Right lobe of liver (tissue), 6 donors: Measurements from ENCODE around the gene ACOT7. TPM values are rescaled to one million over a fixed set of nuclear protein-coding genes. Genes with fewer than 3 reads are reported as not detected.

Experiments used
- ATAC-seq, 4 donors: fragments of 200-7000 bp; cut with Tn5 transposase; one replicate each; pipeline ENCODE4 v1.9.1; 2020; ENCODE audit warnings: mild to moderate bottlenecking in 4 of 4, moderate library complexity in 4 of 4
- DNase-seq, 3 donors: peaks; one replicate each; pipeline ENCODE4 v3.0.0-alpha.2; 2020
- H3K27ac ChIP-seq, 3 donors: fragments of 200-600 bp; one replicate each; pipeline ENCODE4 v1.8.0; 2022
- H3K27me3 ChIP-seq, 2 donors: fragments of 200-600 bp; one replicate each; pipeline ENCODE4 v1.8.0; 2022
- H3K36me3 ChIP-seq, 4 donors: fragments of 200-600 bp; sonication (generic) in 1 of 4; one replicate each; pipeline versions ENCODE4 v1.5.1 to v1.8.0; 2017 to 2022; ENCODE audit warnings: control low read depth in 1 of 4
- H3K4me1 ChIP-seq, 4 donors: fragments of 200-600 bp; sonication (generic) in 1 of 4; one replicate each; pipeline versions ENCODE4 v1.5.1 to v1.8.0; 2017 to 2022; ENCODE audit warnings: control low read depth in 1 of 4
- H3K4me3 ChIP-seq, 3 donors: fragments of 200-600 bp; one replicate each; pipeline ENCODE4 v1.8.0; 2022
- H3K9me3 ChIP-seq, 4 donors: fragments of 200-600 bp; sonication (generic) in 1 of 4; one replicate each; pipeline versions ENCODE4 v1.5.1 to v1.8.0; 2017 to 2022; ENCODE audit warnings: control low read depth in 1 of 4
- POLR2A ChIP-seq: fragments of 450-650 bp; IDR thresholded peaks from one replicate; pipeline ENCODE4 v1.6.1; 2017; ENCODE audit warnings: antibody characterized with exemption, mild to moderate bottlenecking
- WGBS: methylation state at CpG from one replicate; pipeline ENCODE4 v1.1.6; 2018; ENCODE audit warnings: low coverage, low lambda C conversion rate; ENCODE audit not compliant: insufficient coverage; ENCODE audit errors: missing lambda C conversion rate; 5-methylcytosine and 5-hydroxymethylcytosine counted together
- intact Hi-C, 2 donors: fragments of 100-400 bp; cut with DNase I; formaldehyde crosslinking; loops; one replicate each; pipeline versions ENCODE4 v1.11.2 to v1.14.1; 2022
- total RNA-seq, 6 experiments: library from RNA; depleted of rRNA in 2 of 6; stranded (reverse); fragments of >200 nt in 2 of 6; fragmentation: NEBNext Ultra II Directional in 3 of 6; extraction: Animal tissue kit (Norgen Biotek cat#: 25700) in 3 of 6; gene quantifications; one replicate each; pipeline versions ENCODE4 v1.1.0 to v1.2.4, GENCODE V29; 2016 to 2023
- TF ChIP-seq, protein P1 (sequence below), 4 donors: fragments of 200-600 bp in 3 of 4; fragments of 450-650 bp in 1 of 4; IDR thresholded peaks; one replicate each; pipeline versions ENCODE4 v1.5.1 to v1.8.0; 2016 to 2022; ENCODE audit warnings: antibody characterized with exemption in 4 of 4, mild to moderate bottlenecking in 2 of 4
- donor health status: DM: no; HTN: yes; CAD: no.
- donor health status: DM: no; HTN: no; CAD: no.
- donor health status: DM: no; HTN: no; CAD: no.
- donor health status: DM: no; HTN: yes; CAD: no.
- donor health status: DM: no; HTN: yes; CAD: no.

Gene ACOT7
- total RNA-seq, 6 experiments from 2014 or later: 10.8 to 19.7 (median 14.1) TPM

- WGBS: 93% methylated on average over 3 of the region's 8 CpGs
- no peak for TF ChIP-seq POLR2A
- TF ChIP-seq, protein P1, sequence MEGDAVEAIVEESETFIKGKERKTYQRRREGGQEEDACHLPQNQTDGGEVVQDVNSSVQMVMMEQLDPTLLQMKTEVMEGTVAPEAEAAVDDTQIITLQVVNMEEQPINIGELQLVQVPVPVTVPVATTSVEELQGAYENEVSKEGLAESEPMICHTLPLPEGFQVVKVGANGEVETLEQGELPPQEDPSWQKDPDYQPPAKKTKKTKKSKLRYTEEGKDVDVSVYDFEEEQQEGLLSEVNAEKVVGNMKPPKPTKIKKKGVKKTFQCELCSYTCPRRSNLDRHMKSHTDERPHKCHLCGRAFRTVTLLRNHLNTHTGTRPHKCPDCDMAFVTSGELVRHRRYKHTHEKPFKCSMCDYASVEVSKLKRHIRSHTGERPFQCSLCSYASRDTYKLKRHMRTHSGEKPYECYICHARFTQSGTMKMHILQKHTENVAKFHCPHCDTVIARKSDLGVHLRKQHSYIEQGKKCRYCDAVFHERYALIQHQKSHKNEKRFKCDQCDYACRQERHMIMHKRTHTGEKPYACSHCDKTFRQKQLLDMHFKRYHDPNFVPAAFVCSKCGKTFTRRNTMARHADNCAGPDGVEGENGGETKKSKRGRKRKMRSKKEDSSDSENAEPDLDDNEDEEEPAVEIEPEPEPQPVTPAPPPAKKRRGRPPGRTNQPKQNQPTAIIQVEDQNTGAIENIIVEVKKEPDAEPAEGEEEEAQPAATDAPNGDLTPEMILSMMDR (IDR thresholded peaks at IDR 0.05): no peak
- no peaks in the 10 kb centered on the region for H3K36me3 ChIP-seq
- no peak for ATAC-seq
- H3K4me3 ChIP-seq: no peak overlapping the region
- intact Hi-C loops: no loop called here
- no peaks in the 10 kb centered on the region for H3K9me3 ChIP-seq
- H3K27ac ChIP-seq: no peak overlapping the region
- no peaks in the 10 kb centered on the region for H3K4me1 ChIP-seq
- DNase-seq: no peak
- H3K27me3 ChIP-seq: no peaks in the 10 kb centered on the region
These were observed 123.2 kb downstream of the ACOT7 start for GRCh38 chr1:6270401-6270800.

- intact Hi-C loops: no loop called here
- WGBS: 94% methylated on average over 10 of the region's 22 CpGs
- no peaks in the 10 kb centered on the region for H3K27me3 ChIP-seq
- no peaks in the 10 kb centered on the region for H3K4me1 ChIP-seq
- no peaks in the 10 kb centered on the region for H3K9me3 ChIP-seq
- H3K36me3 ChIP-seq: no peaks in the 10 kb centered on the region
- no peak for DNase-seq
- H3K4me3 ChIP-seq: no peak overlapping the region
- H3K27ac ChIP-seq: no peak overlapping the region
- no peak for ATAC-seq
- TF ChIP-seq, protein P1 (IDR thresholded peaks at IDR 0.05): no peak
- TF ChIP-seq POLR2A: no peak
These were observed 123.7 kb downstream of the ACOT7 start for GRCh38 chr1:6269720-6270400.

- WGBS: 90% methylated on average over 10 of the region's 14 CpGs
- ATAC-seq (no peak), DNase-seq (no peak)
- Histone ChIP-seq H3K27ac (no peak overlapping the region), H3K4me1 (no peaks in the 10 kb centered on the region), H3K4me3 (no peak overlapping the region), H3K9me3 (no peaks in the 10 kb centered on the region), H3K27me3 (no peaks in the 10 kb centered on the region), H3K36me3 (no peaks in the 10 kb centered on the region)
- TF ChIP-seq POLR2A: no peak
- TF ChIP-seq, protein P1 (IDR thresholded peaks at IDR 0.05): no peak
- intact Hi-C loops: no loop called here
These were observed 124.3 kb downstream of the ACOT7 start for GRCh38 chr1:6269296-6269695.

GRCh38 chr1:6268415-6268814 is 125.2 kb downstream of the ACOT7 start:
- WGBS: 69% methylated on average over 3 of the region's 21 CpGs
- no peak for TF ChIP-seq POLR2A
- TF ChIP-seq, protein P1 (IDR thresholded peaks at IDR 0.05): no peak
- intact Hi-C loops: no loop called here
- H3K9me3 ChIP-seq: no peaks in the 10 kb centered on the region
- no peaks in the 10 kb centered on the region for H3K36me3 ChIP-seq
- no peak overlapping the region for H3K4me3 ChIP-seq
- ATAC-seq: no peak
- DNase-seq: no peak
- H3K27ac ChIP-seq: no peak overlapping the region
- no peaks in the 10 kb centered on the region for H3K4me1 ChIP-seq
- no peaks in the 10 kb centered on the region for H3K27me3 ChIP-seq
